SIG-M5 (cell line): ENCODE measurements around the gene EXOC2.

Experiments
- DNase-seq: peaks from one replicate; lab custom pipeline; 2025; lab: John Stamatoyannopoulos, UW

EXOC2 gene, protein sequence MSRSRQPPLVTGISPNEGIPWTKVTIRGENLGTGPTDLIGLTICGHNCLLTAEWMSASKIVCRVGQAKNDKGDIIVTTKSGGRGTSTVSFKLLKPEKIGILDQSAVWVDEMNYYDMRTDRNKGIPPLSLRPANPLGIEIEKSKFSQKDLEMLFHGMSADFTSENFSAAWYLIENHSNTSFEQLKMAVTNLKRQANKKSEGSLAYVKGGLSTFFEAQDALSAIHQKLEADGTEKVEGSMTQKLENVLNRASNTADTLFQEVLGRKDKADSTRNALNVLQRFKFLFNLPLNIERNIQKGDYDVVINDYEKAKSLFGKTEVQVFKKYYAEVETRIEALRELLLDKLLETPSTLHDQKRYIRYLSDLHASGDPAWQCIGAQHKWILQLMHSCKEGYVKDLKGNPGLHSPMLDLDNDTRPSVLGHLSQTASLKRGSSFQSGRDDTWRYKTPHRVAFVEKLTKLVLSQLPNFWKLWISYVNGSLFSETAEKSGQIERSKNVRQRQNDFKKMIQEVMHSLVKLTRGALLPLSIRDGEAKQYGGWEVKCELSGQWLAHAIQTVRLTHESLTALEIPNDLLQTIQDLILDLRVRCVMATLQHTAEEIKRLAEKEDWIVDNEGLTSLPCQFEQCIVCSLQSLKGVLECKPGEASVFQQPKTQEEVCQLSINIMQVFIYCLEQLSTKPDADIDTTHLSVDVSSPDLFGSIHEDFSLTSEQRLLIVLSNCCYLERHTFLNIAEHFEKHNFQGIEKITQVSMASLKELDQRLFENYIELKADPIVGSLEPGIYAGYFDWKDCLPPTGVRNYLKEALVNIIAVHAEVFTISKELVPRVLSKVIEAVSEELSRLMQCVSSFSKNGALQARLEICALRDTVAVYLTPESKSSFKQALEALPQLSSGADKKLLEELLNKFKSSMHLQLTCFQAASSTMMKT

GRCh38 chr6:692858-693722 is at the start of gene EXOC2:
TSS of gene EXOC2 (minus strand) at chr6:693139. CDS start at chr6:637818, 55,321 bp downstream.
- peak; percentile 2 for DNase-seq

GRCh38 chr6:741410-742339 is 48.7 kb upstream of the EXOC2 start:
- no peak for DNase-seq

DNA sequence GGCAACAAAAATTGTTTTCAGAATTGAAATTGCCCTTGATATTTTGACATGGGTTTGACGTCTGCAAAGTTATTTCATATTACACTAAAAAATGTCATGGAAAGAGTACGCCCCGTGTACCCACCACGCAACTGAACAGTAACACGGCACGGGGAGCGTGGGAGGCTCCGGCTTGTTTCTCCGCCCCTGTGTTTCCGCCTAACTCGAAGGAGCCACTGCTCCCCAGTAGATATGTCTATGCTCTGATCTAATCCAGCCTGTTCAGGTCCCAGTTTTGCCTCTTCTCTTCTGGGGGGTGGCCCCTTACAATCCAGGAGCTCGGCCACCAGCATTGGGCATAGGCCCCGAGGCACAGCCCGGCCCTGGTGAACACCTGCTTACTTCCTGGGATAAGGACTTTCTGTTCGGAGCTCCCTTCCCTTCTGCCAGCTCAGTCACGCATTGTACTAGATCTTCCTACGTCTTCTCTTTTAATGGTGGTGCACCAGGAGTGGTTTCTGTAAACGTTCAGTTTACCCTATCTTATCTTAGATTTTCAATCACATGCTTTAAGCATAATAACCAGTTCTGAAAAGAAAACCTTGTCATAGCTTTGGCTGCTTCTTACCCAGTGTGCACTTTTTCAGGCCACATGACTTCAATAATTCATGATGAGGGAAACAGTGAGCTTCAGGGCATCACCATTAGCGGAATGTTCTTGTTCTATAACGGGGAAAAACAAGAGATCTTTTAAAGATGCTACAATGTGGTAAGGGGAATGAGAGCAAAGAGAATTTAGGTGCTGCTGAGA is 43.9 kb upstream of the EXOC2 start:
- DNase-seq = no peak

DNA sequence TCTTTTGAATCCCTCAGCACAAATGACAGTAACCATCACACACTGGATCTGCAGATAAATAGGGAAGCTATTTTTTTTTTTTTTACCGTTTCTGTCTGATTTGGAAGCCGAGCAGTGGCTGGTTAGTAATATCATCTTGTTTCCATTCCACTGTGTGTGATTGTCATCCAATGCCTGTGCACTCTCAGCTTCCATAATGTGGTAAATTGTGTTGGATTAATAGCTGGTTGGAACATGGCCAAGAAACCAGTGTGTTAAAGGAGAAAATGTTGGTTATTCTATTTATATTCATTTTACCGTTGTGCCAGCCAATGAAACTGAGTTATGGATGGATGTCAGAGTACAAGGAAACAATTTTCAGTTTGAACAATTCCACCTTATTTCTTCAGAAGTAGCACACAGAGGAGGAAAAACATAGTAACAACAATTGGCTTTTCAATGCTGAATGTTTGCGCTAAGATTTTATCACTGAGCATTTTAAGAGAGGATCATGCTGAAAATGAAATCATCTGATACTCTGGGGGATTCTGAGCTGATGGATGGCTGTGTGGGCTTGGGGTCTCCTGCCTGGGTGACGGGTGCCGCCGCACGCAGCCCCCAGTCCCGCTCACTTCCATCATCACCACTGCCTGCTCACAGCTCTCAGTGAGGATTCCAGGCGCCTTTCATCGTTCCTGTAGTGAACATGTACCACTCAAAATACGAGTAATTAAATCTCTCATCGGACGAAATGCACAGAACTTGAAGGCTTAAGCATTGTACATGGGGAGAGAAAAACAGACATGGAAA is 40.7 kb upstream of the EXOC2 start:
- no peak for DNase-seq

DNA sequence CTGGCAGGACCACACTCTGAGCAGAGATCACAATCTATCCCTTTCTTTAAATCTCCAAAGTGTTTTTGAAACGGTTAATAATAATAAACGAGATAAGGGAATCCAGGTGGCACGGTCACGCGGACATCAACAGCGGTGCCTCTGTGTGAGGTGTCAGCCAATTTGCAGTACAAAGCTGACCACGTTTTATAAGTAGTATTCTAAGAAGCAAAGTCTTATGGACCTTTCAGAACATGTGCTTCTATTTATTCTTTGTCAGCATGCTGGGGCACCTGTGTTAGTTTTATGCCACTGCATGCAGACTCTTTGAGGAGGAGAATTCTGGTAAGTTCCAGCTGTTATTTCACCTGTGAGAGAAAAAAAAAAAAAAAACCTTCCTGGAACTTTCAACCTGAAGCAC is 39.0 kb upstream of the EXOC2 start:
- no peak for DNase-seq

- no peak for DNase-seq
Observed at GRCh38 chr6:729606-730320, 36.8 kb upstream of the EXOC2 start.

DNA sequence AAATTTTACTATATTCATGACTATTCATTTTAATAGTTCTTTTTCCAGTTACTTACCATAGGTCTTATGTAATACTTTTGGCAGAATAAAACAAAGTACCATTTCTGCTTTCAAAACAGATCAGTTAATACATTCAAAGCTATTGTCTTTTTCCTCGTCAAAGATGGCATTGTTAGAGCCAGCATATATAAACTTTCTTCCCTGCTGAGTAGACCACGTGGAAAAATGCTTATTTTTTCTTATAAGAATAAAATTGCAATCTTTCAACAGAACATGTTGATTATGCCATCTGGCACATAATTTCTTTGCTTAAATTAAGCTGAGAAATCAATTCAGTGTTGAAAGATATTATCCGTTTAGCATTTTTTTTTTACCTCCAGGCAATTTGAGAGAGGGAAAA is 34.9 kb upstream of the EXOC2 start:
- no peak for DNase-seq

DNA sequence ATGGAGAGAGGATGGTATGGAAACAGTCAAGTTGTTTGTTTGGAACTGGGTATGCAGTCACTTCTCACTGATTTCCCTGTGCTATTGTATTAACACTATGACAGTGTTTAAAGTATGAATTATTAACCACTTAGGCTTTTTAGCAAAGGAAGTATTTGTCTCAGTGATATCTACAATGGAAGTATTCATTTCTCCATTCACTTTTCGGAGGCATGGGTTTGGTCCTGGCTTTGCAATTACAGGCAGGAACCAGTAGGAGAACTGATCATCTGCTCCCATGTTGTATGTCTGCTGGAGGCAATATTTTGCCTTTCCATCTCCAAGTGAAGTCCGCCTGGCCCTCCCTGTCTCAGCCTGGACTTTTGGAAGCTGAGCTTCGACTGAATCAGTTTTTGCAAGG is 30.6 kb upstream of the EXOC2 start:
- DNase-seq = no peak

DNA sequence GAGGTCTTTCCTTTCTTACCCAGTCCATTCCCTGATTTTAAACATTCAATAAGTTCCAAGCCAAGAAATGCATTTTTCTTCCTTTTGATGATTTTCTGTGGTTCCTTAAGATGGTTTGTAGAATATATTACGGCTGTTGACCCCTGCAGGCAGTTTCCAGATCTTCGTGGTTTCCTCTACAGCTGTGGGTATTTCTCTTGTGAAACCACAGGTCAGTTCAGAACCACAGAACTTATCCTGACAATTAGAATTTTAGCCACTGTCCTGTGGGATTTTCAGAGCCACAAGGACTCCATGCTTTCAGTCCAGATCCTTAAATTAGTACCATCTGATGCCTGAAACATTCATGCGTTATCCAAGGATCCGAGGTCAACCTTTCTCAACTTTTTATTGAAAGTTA is 29.7 kb upstream of the EXOC2 start:
- no peak for DNase-seq

GRCh38 chr6:722077-722524 is 29.2 kb upstream of the EXOC2 start:
- no peak for DNase-seq

- no peak for DNase-seq
Observed at GRCh38 chr6:718345-718744, 25.4 kb upstream of the EXOC2 start.

DNA sequence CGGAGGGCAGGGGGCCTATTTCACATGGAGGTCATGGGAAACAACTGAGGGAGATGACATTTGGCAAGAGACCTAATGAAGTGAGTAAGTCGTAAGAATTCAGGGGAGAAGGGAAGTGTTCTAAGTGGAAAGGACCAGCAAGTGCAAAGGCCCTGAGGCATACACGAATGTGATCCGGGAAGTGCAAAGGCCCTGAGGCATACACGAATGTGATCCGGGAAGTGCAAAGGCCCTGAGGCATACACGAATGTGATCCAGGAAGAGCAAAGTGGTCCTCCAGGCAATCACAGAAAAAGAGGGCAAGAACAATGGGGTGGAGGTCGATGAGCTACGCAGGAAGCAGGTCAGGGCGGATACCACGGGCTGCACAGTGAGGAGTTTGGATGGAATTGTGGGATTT is 24.2 kb upstream of the EXOC2 start:
- no peak for DNase-seq

DNA sequence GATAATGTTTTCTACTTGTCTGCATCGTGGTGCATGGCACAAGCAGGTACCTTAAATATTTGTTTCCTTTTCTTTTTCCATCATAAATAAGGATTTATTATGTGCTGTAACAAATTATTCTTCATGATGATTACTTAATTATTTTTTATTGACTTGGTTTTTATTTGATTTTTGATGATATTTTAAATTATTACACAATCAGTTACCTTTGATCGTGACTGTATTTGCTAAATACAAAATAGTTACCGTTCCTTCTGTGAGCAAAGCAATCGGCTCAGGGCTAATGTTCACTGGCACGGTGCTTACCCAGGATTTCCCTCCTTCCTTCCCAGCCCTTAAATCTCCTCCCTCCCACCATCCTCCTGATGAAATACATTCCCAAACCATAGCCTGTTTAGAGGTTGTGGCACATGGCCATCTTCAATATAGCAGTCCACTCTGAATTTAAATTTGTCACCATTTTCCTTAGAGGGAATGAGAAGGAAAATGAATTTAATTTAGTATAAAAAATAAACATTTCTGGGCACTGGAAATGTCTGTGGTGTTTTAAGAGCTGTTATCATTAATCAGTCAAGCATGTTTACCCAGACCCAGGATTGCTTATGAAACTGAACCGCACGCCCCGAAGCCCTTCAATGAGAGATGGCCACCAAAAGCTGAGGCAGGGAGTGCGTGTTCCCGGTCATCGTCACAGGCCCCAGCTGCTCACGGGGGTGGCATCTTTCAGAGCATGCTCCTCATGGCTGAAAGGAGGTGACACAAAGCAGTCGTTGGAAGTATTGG is 23.0 kb upstream of the EXOC2 start:
- no peak for DNase-seq

GRCh38 chr6:714100-714499 is 21.2 kb upstream of the EXOC2 start:
- no peak for DNase-seq

DNA sequence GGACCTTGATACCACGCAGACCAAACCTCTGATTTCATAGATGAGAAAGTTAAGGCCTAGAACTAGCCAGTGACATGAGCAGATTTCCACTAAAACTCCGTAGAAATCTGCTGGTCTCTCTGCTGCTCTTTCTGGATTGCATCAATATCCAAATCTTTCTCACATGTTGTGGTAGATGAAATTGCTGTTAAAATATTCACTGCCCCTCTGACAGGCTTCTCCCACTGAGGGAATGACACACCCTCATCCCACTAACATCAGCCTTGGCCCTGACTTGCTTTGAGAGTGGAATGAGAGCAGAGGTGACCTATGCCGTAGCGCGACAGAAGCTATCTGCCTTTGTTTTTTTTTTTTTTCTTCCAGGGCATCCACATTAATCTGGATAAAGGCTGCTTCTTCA is 20.4 kb upstream of the EXOC2 start:
- DNase-seq = no peak

DNA sequence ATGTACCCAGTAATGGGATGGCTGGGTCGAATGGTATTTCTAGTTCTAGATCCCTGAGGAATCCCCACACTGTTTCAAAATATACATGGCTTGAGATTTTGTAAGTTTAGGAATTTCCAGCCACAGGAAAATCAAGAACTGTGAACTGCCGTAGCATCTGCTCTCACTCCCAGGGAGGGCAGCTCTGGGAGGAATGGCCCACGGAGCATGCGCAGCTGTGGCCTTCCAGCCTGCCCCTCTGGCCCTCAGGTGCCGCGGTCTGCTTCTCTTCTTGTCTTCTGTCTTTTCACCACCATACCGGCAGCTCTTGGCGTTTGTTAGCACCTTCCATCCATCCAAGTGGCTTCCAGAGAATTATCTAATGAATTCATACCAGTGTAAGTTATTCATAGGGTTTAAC is 19.9 kb upstream of the EXOC2 start:
- DNase-seq = no peak

DNA sequence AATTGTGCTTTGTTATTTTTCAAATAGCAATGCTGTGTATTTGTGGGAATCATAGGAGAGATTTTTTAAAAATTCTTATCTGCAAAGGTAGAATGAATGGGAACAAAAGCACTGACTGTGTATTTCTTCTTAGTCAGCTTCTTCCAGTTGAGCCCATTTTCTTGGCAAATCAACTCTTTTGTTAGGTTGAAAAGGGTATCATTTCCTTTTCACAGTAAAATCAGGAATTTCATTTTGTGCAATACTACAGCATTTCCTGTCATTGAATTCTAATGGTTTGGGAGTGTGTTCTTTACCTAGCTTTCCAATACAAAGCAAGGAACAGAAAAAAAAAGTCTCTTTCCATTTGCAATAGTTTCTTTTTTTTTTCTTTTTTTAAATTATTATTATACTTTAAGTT is 19.0 kb upstream of the EXOC2 start:
- no peak for DNase-seq
